Amniotic stem cell (primary cell): ENCODE data around the gene LDAH.
A peak's percentile ranks its signal among the peaks of the same experiment; 100 is the strongest.
"Not testable (repeated sequence)": the region's sequence is repeated elsewhere in the genome, so short reads cannot be mapped to it uniquely, and the experiment has no call there.

Experiments used
- DNase-seq: peaks from one replicate; lab custom pipeline; 2025; lab: John Stamatoyannopoulos, UW

Gene LDAH

DNA sequence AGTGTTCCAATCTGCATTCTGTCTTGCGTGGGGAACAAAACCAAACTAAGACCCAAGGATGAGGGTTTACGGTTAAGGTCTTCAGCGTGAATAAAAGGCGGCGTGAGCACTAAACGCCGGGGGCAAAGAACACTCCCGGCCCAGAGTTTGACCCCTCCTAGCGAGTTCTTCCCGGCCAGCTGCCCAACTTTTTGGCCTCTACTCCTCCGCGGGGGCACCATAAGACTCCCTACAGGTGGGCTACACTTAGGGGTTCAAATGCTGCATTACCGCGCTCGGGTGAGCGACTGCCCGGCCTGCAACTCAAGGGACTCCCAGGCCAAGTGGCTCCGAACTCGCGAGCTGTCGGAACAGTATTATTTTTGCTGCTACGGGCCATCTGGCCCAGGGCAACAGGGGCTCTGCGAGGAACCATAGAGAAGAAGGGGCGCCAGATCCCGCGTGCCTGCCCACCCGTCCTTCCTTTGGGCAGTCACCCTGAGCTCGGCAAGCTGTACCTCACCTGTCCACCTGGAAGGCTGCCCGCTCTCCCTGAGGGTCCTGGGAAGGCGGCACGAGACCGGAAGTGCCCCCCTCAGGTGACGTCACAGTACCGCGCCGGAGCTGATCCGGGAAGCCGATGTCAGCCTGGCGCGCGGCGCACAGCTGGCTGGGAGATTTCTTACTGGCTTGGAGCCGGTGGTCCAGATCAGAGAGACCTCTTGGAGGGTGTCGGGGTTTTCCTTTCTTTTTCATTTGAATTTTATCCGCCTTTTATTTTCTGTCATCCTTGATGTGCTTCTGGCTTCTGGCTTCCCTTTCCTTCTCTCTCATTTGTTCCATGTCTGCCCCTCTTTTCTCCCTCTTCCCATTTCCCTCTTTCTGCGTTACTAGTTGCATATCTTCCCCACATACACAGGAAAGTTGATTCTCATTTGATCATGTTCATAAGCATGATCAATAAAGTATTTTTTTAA is at the start of gene LDAH:
Gene LDAH, minus strand, starts transcription at position 567 of the 956 bp plus-strand sequence. CDS start 21,638 bp downstream, outside the sequence.
- peak; percentile 59 for DNase-seq

DNA sequence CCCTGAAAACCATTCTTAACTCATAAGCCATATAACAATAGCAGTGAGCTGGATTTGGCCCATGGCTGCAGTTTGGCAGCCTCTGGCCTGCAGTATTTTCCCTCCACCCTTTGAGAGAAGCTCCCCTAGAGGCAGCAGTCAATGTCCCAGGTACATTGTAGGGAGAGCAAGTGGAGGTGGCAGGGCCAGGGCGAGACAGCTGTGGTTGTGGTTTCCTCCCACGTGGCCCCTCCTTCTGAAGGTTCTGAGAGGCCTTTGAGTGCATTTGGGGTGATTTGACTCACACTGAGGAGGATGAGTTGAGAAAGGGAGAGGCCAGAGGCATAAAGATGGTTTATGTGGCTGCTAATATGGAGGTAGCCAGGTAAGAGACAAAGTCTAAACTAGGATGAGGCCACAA is 45.5 kb upstream of the LDAH start:
- DNase-seq, result no peak

DNA sequence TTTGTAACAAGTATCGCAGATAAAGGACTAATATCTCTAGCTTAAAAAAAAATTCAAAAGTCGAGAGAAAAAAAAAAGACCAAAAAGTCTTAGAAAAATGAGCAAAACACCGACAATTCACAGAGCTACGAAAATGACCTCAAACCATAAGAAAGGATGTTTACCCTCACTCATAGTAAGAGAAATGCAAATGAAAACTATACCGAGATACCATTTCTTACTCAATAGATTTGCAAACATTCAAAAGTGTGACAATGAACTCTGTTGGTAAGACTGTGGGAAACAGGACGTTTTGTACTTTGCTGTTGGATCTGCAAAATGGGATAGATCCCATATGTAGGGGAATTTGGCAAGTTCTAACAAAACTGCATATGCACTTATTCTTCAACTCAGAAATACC is 39.9 kb upstream of the LDAH start:
- no peak for DNase-seq

DNA sequence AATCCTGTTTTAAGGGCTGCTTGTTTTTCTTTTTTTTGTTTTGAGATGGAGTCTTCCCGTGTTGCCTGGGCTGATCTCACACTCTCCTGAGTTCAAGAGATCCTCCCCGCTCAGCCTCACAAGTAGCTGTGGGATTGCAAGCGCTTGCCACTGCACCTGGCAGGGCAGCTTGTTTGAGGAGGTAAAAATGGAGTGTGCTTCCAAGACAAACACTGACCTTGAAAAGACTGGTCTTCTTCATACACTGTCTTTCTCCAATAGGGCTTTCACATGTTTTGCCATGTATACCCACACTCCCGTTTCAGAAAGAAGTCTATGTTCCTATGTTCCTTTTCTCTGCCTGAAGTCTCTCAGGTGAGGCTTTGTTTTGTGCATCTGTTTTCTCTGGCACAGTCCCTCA is 32.6 kb upstream of the LDAH start:
- DNase-seq, result no peak

DNA sequence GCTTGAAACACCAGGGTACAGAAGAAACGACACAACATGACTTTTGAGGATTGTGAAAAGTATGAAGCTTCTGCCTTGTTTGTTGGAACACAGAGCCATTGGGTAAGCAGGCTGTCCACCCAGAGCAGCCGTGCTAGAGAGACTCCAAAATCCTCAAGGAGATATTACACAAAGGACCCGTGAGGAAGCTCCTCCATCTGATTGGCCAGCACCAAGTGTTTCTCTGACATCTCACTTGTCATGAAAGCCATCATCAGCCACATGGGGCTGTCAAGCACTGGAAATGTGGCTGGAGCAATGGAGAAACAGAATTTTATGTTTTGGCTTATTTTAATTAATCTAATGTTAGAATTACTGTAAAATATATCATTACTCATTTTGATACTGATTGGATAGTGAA is 29.8 kb upstream of the LDAH start:
- no peak for DNase-seq

DNA sequence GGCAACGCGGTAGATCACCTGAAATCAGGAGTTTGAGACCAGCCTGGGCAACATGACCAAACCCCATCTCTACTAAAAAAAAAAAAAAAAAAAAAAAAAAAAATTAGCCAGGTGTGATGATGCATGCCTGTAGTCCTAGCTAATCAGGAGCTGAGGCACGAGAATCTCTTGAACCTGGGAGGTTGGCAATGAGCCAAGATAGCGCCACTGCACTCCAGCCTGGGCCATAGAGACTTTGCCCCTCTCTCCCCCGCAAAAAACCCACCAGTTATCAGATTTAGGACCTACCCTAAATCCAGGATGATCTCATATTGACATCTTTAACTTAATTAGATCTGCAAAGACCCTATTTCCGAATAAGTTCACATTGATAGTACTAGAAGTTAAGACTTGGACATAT is 29.2 kb upstream of the LDAH start:
- DNase-seq, result no peak

DNA sequence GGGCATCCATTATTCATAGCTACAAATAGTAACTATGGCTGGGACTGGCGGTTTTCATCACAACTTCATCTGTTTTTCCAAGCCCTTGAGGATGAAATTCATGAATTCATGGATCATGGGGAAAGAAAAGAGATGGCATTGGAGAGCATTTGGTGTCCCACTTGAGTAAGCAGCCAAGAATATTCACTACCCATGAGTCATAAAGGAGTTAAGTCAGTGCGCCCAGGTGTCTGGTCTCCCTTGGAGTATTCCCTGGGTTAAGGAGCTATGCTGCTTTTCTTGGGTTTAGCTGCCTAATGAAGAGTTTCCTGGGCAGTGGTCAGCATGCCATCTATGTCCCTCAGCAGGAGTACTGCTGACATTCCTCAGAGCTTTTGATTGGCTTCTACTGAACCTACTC is 21.3 kb upstream of the LDAH start:
- no peak for DNase-seq

DNA sequence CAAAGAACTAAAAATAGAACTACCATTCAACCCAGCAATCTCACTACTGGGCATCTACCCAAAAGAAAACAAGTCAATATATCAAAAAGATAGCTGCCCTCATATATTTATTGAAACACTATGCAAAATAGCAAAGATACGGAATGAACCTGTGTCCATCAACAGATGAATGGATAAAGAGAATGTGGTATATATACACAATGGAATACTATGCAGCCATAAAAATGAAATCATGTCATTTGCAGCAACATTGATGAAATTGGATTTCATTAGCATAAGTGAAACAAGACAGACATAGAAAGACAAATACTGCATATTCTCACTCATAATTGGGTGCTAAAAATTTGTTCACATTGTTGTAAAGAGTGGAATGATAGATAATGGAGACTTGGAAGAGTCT is 16.2 kb upstream of the LDAH start:
- no peak for DNase-seq

DNA sequence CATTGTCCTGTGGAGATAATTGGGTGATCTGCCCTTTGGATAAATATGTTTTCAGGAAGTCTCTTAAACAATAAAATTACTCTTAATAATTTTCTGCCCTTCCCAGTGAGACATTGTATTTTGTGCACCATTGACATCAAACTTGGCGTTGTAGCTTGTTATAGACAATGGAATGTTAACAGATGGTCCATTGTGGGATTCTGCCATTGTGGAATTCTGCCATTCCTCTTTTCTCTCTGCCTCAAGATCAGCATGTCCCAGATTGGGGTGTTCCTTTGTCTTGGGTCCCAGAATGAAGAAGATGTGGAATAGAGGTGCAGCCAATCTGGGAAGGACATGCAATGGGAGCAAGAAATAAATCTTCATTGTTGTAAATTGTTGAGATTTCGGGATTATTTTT is 15.1 kb upstream of the LDAH start:
- DNase-seq, result no peak

DNA sequence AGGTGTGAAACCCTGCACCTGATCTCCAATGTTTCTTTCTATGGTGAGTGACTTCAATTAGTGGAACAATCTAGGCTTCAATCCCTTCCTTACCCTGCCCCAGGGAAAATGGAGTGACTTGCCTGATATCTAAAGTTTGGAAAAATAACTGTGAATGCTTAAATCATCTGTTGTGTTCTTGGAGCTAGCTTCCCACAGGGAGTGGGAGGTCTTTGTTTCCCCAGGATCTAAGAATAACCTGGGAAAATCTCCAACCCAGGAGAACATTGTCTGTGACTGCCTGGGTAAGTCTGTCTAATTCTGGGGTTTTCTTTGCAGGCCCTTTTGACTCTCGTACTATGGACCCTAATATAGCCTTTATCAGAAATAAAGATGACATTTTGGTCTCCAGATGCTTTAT is 13.6 kb upstream of the LDAH start:
- DNase-seq, result no peak

DNA sequence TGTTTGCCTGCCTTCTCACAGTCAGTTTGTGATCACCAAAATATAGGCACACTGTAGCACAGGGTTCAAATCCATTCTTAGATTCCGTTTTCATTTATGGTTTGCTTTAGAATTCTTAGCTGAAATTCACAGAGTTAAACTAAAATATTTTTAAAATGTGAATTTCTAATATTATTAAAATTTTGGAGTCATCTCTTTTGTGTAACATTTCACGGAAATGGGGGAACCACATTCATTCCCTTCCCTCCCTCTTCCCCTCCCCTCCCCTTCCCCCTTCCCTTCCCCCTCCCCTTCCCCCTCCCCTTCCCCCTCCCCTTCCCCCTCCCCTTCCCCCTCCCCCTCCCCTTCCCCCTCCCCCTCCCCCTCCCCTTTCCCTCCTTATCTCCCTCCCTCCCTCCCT is 11.4 kb upstream of the LDAH start:
- no peak for DNase-seq

DNA sequence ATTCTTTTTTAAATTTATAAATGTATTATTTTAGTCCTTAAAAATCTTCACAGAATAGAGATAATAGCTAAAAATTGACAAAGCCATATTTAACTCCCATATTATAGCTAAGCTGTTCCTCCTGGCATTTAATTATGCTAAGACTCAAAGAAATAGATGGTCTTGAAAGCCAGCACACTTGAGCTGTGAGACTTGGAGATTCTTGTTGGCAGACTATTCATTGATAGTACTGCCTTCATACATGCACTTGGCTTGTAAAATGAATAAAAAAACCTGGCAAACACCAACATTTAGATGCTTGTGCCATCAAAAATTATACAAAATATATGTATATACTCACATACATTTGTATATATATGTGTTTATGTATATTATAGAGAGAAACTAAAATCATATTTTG is 9.7 kb upstream of the LDAH start:
- DNase-seq, result no peak

DNA sequence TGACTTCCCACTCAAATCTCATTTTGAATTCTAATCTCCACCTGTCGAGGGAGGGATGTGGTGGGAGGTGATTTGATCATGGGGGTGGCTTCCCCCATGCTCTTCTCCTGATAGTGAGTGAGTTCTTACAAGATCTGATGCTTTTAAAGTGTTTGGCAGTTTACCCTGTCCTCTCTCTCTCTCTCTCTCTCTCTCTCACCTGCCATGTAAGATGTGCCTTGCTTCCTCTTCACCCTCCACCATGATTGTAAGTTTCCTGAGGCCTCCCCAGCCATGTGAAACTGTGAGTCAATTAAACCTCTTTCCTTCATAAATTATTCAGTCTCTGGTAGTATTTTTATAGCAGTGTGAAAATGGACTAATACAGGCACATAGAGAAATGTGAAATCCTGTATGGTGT is 7.0 kb upstream of the LDAH start:
- DNase-seq, result no peak

DNA sequence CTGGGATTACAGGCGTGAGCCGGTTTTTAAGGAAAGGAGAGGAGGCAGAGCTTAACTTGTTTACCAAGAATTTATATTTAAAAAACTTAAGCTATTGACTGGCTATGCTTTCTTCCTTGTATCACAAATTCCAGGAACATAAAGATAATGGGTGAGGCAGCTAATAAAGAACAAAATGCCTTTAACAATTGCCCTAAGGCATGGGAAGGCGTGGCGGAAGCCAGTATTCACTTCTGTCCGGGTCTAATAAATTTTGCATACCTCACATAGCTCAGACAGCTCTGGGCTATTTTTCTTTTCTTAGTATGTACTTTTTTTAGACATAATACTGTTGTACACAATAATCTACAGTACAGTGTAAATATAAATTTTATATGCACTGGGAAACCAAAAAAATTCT is 1.0 kb upstream of the LDAH start:
- DNase-seq, result no peak

DNA sequence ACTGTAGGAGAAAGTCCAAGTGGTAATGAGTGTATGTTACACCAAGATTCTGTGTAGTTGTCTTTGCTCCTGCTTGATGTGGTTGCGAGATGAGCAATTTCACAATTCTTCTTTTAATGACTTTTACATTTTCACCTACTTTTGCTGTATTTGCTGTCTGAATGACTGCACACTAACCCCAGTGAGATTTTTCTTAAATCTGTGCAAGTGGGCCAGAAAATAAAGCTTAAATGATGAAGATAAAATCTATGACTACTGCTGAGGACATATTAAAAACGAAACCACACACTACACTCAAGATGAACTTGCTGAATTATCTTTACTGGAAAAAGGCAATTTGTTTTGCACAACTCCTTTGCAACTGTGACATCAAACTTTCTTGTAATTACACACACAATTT is 4.1 kb downstream of the LDAH start:
- no peak for DNase-seq

DNA sequence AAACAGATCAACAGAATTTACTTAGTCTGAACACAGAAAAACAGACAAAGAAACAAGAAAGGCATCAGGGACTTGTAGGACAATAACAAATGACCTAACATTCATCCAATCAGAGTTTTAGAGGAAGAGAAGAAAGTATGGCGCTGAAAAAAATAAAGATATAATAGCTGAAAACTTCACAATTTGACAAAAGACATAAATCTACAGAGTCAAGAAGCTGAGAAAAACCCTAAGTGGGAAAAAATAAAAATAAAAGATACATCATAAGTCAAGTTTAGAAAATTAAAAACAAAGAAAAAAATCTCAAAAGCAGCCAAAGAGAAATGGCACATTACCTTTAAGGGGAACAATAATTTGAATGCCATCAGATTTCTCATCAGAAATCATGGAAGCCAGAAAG is 7.7 kb downstream of the LDAH start:
- no peak for DNase-seq

DNA sequence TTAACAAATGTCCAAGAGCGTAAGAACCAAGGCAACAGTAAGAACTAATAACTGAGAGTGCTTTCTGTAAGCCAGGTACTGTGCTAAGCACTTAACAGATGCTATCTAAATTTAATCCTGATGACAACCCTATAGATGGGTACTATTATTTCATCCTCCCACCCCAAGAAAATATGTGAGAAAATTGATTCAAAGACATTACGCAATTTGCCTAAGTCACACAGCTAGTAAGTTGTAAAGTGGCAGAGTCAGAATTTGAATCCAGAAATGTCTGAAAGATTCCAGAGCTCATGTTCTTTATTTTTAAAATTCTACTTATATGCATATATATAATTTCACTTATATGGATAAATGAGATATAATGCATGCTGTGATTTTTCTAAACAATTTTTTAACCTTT is 10.1 kb downstream of the LDAH start:
- no peak for DNase-seq

DNA sequence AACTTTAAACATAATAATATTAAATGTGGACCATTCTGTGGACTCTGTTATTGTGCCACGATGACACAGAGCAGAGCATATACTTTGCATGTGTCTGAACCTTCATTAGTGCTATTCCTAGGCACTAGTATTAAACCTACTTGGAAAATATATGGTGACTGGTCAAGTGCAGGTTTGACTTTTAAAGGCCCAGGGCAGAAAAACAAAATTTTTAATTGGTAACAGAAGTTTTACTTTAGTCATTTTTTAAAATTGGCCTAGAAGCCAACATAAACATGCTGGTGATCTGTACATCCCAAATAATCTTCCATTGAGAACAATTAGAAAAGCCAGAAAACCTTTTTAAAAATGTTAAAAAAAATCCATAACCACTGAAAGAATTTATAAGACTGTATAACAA is 16.6 kb downstream of the LDAH start:
- no peak for DNase-seq

DNA sequence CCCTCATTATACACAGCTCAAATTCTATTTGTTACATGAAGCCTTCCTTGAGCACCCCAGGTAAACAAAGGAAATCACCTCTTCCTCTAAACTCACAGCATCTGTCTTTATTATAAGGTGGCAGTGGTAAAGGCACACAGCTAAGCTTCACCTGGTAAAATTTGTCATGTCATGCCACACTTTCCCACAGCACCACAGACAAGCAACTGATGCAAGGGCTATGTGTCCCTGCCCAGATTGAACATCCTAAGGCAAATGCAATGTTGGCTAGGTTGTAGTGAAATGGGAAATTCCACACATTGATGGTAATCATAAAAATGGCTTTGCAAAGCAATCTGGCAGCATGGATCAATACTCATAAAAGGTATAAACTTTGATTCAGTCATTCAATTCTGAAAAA is 18.9 kb downstream of the LDAH start:
- DNase-seq, result no peak

DNA sequence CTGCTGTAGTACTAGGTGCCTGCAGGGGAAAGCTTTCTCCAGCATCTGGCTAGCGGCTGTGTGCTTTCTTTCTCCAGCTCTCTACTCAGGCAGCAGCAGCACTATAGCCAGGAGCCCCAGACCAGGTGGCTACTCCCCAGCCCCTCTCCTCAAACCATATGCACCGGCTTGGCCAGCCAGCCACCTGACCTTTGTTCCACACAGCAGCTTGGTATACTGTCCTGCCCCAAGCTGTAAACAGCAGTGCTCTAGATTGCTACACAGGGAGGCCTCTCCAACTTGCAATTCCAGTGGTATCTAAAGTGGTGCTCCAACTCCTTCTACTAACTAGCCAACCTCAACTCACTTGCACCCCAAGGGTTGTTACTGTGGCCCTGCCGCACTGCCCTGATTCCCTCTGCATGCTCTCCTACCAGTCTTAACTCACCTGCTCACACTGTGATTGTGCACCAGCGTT is 19.6 kb downstream of the LDAH start:
- no peak for DNase-seq

DNA sequence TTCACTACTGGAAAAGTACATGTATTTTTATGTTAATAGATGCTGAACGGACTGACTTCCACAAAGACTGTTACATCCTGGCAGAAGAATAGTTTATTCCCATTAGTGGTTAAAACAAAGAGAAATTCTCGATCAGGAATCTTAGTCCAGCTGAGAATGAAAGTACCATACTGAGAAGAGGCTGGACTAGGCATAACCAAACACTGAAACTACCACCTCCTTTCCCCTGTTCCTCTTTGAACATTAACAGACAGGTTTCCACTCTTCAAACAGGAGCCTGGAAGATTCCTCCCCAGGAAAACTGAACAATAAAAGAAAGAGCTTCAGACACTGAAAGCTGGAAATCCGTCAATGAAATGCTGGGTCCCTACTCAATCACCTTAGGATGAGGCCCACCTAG is 25.8 kb downstream of the LDAH start:
- DNase-seq, result no peak

DNA sequence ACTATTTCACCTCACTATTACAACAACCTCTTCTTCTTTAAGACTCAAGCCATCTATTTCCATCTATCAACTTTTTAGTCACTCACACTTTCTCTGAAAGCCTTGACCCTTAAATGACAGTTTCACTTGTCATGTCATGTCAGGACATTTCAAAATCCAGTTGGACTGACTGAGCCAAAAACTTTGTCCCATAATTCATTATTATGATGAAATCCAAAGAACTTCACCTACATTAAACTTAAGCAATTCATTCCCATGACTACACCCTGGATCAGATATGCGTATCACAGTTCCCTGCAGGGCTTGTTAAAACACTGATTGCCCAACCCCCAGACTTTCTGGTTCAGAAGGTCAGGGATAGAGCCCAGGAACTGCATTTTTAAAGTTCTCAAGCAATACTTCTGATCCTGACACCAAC is 26.5 kb downstream of the LDAH start:
- DNase-seq, result no peak

DNA sequence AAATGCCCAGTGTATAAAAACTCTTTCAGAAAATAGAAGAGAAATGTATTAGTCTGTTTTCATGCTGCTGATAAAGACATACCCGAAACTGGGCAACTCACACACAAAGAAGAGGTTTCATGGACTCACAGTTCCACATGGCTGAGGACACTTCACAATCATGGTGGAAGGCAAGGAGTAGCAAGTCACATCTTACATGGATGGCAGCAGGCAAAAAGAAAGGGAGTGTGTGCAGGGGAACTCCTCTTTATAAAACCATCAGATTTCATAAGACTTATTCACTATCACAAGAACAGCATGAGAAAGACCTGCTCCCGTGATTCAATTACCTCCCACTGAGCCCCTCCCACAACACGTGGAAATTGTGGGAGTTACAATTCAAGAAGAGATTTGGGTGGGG is 29.0 kb downstream of the LDAH start:
- not testable (repeated sequence) for DNase-seq

DNA sequence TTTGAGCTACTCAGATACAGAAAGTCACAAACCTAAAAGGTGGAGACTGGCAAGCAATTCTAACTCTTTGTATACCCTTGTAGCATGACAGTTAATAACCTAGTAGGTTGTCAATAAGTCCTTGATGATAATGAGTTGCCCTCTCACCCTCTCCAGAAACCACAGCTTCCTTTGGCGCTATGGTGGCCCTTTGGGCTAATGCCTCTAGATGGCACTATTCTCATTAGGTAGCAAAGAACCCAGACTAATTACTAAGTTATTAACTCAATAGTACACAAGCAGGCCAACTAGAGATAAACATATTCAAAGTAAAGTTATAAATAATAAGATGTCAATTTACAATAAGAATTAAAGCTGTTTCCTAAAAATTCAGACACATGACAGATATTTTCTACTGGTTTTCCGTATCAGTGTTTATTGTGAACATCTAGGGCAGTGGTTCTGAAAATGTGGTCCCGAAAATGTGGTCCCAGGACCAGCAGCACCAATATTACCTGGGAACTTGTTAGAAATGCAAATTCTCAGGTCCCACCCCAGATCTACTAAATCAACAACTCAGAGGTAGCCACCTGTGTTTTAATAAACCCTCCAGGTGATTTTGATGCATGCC is 41.1 kb downstream of the LDAH start:
- no peak for DNase-seq
